LHCN-M2 (cell line): Measurements from ENCODE around the gene ZC2HC1B. TPM values are rescaled to one million over a fixed set of nuclear protein-coding genes. Genes with fewer than 3 reads are reported as not detected.

Experiments
- total RNA-seq: library from RNA; depleted of rRNA; stranded (reverse); fragments of >200 nt; gene quantifications from 2 replicates; pipeline ENCODE4 v1.2.3, GENCODE V29; 2014; rRNA removed

The ZC2HC1B gene
- total RNA-seq, 1 experiment from 2014 or later = not detected

Other genes with a start within 250 kb of the ZC2HC1B start
- 32.3 and 35.0 TPM in 2 replicates for gene PHACTR2, start 186.5 kb upstream of the ZC2HC1B start, total RNA-seq
- gene LTV1, start 21.1 kb upstream of the ZC2HC1B start, total RNA-seq = 30.7 and 32.3 TPM in 2 replicates
- gene PLAGL1, start 143.8 kb downstream of the ZC2HC1B start, total RNA-seq = 9.2 and 13.7 TPM in 2 replicates
- gene SF3B5, start 231.1 kb downstream of the ZC2HC1B start, total RNA-seq = 167 and 186 TPM in 2 replicates